Measurements from ENCODE around the gene TSC1.
"Not testable (repeated sequence)": the region's sequence is repeated elsewhere in the genome, so short reads cannot be mapped to it uniquely, and the experiment has no call there.

The TSC1 gene

GRCh38 chr9:132976571-132976970 is 32.2 kb upstream of the TSC1 start:
- DNase-seq (ENCODE audit: low read depth in 3 of 3): no peak

GRCh38 chr9:132975961-132976360 is 31.5 kb upstream of the TSC1 start:
- no peak for DNase-seq (ENCODE audit: low read depth in 3 of 3)

DNA sequence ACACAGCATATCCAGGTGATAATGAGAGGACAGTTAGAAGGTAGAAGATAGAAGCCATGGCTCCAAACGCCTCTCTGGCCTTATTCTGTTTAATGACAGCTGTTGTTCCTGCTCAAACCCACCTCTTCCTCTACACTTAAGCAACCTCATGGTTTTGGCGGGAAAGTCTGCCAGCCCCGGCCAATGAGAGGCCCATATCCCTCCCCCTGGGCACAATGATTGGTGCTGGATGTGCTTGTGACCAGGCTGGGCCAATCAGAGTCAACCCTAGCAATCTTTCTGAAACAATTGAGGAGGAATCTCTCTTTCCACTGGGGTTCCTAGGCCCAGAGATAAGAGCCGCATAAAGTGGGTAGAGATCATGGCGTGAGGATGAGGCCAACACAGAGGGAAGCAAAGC is 29.3 kb upstream of the TSC1 start:
- peak in 1 of 3 experiments; percentile 14 for DNase-seq (ENCODE audit: low read depth in 3 of 3)

GRCh38 chr9:132973166-132973565 is 28.8 kb upstream of the TSC1 start:
- no peak for DNase-seq (ENCODE audit: low read depth in 3 of 3)

DNA sequence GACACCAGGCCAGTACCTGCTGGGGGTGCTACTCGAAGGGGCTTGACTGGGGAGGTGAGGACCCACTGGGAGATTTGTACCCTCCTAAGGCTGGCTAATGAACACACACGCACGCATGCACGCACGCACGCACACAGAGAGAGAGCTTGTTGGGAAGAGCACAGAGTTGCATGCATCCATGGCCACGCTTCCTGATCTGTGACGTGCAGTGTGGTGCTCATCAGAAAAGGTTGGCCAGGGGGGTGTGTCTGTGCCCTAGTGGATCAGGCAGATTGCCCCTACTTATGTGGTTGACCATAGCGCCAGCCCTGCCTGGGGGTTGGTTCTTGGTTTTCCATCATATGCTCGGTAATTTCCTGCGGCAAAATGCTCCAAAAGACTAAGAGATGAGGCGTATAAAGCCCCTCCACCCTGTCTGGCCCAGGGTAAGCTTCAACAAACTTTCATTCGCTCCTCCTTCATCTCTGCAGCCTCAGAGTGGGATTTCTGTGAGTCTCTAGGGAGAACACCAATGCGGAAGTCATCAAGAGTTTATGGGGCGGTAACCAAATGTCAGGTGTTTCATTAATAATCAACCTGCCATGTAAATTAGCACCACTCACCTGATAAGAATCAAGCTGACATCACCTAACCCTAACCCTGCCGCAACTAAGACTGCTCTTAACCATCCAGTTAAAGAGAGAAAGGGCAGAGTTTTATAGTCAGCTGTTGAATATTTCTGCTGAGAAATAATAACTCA is 26.1 kb upstream of the TSC1 start:
- no peak for DNase-seq (ENCODE audit: low read depth in 3 of 3)

- DNase-seq (ENCODE audit: low read depth in 3 of 3): no peak
Observed at GRCh38 chr9:132969783-132970182, 25.4 kb upstream of the TSC1 start.

GRCh38 chr9:132967908-132968307 is 23.5 kb upstream of the TSC1 start:
- DNase-seq (ENCODE audit: low read depth in 3 of 3): not testable (repeated sequence)

- DNase-seq (ENCODE audit: low read depth in 3 of 3): no peak
Observed at GRCh38 chr9:132965478-132965877, 21.1 kb upstream of the TSC1 start.

DNA sequence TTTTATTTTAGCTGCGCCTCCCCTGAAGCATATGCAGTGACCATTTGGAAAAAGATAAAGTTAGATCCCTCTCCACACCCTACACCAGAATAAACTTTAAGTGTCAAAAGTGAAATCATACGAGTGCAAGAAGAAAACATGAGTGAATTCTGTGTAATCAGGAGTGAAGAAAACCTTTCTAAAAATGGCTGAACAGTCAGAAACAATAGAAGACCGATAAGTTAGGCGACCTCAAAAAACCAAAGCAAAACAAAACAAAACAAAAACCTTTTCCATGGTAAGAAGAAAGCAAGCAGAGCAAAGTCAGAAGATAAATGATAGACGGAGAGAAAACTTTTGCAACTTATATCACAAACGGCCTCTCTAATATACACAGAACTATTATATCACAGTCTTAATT is 16.6 kb upstream of the TSC1 start:
- no peak for DNase-seq (ENCODE audit: low read depth in 3 of 3)

- no peak for DNase-seq (ENCODE audit: low read depth in 3 of 3)
Observed at GRCh38 chr9:132957805-132958204, 13.4 kb upstream of the TSC1 start.

- DNase-seq (ENCODE audit: low read depth in 3 of 3): no peak
Observed at GRCh38 chr9:132955768-132956167, 11.4 kb upstream of the TSC1 start.

GRCh38 chr9:132955123-132955522 is 10.7 kb upstream of the TSC1 start:
- no peak for DNase-seq (ENCODE audit: low read depth in 3 of 3)

DNA sequence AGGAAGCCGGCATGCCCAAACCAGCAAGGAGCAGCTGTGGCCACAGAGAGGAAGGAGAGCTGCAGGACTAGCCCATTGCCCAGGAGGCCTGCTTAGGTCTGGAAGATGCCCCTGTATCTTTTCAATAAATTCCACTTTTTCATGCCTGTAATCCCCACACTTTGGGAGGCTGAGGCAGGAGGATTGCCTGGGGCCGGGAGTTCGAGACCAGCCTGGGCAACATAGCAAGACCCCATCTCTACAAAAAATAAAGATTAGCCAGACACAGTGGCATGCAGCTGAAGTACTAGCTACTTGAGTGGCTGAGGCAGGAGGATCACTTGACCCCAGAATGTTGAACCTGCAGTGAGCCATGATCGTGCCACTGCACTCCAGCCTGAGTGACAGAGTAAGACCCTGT is 5.3 kb upstream of the TSC1 start:
- DNase-seq (ENCODE audit: low read depth in 3 of 3): no peak

DNA sequence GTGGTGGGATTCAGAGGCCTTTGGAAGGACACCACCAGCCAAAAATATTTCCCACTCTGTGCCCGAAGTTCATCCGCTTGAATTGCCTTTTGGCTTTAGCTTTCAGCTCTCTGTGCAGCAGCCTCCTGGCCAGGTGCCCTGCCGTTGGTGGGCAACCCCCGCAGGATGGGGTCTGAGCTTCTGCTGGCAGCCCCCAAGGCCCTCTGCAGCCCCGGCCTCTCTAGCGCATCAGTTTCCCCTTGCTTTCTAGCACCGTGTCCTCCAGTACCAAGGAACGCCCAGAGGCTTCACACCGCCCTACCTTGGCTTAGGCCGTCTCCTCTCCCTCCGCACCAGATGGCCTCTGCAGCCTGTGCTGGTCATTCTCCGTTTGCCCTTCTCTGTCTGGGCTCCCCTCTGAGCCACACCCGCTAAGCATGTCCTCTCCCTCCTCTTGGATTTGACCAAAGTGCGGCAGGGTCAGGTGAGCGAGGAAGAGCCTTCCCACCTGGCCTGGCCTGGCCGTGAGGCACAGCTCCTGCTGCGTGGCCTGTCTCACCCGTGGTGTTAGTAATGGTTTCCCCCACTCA is 4.2 kb upstream of the TSC1 start:
- no peak for DNase-seq (ENCODE audit: low read depth in 3 of 3)

DNA sequence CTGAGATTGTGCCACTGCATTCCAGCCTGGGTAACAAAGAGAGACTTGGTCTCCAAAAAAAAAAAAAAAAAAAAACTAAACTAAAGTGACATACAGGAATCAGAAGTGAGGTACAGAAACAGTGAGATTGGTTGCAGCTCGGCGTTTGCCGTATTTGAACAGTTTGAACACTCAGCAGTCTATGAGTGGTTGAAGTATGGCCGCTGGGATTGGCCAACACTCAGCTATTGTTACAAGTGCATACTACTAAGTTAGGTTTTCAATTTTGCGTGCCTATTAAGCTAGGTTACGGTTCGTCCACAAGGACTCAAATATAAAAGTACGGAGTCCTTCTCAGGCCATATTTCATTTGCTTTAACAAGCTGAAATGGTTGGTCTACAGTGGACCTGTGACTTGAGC is 3.3 kb upstream of the TSC1 start:
- DNase-seq (ENCODE audit: low read depth in 3 of 3): no peak

GRCh38 chr9:132946631-132947295 is 2.3 kb upstream of the TSC1 start:
- DNase-seq (ENCODE audit: low read depth in 3 of 3): no peak

DNA sequence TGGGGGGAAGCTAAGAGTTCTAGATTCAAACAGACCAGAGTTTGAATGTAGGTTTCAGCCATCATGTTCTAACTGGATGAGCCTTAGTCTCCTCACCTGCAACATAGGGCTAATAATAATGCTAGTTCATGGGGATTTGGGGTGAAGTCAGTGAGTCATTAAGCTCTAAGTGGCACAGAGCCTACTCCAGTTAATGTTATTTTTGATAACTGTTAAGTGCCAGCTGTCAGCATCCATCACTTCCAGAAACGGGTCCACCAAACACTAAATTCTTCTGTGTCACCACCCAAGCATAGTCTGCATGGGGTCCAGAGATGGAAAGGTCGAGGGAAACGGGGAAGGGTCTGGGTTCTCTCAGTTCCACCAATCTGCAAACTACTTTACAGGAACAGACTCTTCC is 1.8 kb upstream of the TSC1 start:
- no peak for DNase-seq (ENCODE audit: low read depth in 3 of 3)

DNA sequence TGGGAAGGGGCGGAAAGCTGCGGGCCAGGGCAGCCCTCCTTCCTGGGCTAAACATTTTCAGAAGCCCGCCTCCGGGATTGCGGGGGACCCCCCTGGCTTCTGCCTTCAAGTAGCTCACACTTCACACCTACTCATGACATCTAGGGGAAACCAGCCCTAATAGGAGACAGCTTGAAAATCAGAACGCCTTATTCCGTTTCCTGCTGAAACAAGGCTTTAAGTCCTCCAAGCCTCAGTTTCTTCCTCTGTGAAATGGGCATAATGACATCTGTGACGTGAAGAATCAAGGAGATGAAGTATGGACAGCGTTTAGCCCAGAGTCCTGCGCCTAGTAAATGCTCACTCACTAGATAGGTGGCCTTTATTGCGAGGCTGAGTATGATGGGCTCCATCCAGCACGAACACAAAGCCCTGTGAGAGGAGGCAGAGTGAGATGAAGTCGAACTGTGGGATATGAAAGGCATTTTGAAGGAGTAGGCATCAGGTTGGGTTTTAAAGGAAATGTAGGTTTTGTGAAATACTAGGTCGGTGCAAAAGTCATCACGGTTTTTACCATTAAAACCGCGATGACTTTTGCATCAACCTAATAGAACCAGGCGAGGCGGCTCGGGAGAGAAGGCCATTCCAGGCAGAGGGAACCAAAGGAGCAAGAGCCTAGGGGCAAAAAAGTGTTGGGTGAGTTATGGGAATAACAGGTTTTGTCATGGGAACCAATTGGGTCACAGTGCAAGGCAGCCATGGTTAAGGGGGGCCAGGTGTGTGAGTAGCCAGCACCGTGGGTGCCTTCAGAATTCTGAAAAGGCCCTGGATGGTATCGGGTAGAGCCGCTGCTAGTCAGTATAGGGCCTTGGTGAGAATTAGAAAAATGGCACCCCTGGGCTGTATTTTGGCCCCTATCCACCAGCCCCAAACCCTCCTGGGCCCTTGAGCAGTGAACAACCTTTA is 1.0 kb upstream of the TSC1 start:
- no peak for DNase-seq (ENCODE audit: low read depth in 3 of 3)

GRCh38 chr9:132943651-132944293 is 644 bp downstream of the TSC1 start:
- DNase-seq (ENCODE audit: low read depth in 3 of 3): no peak

DNA sequence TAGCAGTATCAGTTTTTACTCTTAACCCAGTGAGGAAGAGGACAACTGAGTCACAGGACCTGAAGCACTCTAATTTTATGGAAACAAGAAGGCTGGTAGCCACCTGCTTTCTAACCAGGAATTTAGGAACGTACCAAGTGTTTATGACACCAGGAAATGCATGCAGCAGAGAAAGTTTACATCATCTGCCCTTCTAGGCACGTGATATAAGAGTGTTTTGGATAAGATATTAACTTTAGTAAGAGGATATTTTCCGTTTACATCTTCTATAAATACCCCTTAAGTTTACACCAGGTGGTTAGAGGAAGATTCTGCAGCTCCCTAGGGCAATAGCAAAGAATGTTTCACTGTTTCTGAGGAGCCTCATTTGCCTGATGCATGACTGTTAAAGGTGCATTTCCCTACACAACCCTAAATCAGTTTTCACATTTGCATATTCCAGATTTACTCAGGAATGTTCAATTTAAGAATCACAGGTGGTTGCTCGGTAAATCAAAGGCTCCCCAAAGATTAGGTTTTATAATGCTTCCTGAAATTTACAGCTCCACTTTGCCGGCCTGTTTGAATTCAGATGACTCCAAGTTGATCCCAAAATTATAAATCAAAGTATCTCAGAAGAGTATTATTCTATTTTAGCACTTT is 1.8 kb downstream of the TSC1 start:
- DNase-seq (ENCODE audit: low read depth in 3 of 3): no peak

- no peak for DNase-seq (ENCODE audit: low read depth in 3 of 3)
Observed at GRCh38 chr9:132939169-132939568, 5.2 kb downstream of the TSC1 start.

All from stimulated activated CD4-positive, alpha-beta T cell treated with anti-CD3 and anti-CD28 coated beads, TNF-alpha, amount 100 ng/mL, for 24 hours (primary cell).